GM12878 (cell line): ENCODE results near the gene SIL1. TPM values are rescaled to one million over a fixed set of nuclear protein-coding genes. Genes with fewer than 3 reads are reported as not detected.

ENCODE experiments used
- ATAC-seq: fragments of 200-7000 bp; cut with Tn5 transposase; 3 replicates; pipeline ENCODE4 v1.9.1; 2020; ENCODE audit warnings: mild to moderate bottlenecking, moderate library complexity
- BruUV-seq: library from RNA; stranded (reverse); fragments of 400-500 nt; replicated peaks from 2 replicates; lab custom pipeline; 2021; lab: Mats Ljungman, UMichigan
- CTCF ChIA-PET: fragments of 300-600 bp; sonication (Branson Sonifier 250); formaldehyde crosslinking; extraction: SDS; loops from one replicate; lab custom pipeline; 2021; ENCODE audit warnings: inconsistent platforms; lab: Yijun Ruan, JAX
- POLR2A ChIA-PET: fragments of 350-600 bp; formaldehyde crosslinking; extraction: SDS; loops from one replicate; lab custom pipeline; 2021; ENCODE audit warnings: inconsistent platforms; lab: Charles Lee
- RAD21 ChIA-PET: fragments of 300-600 bp; sonication (Branson Sonifier 250); formaldehyde crosslinking; loops from one replicate; lab custom pipeline; 2023; ENCODE audit warnings: antibody characterized with exemption; ENCODE audit not compliant: unreplicated experiment; lab: Charles Lee
- SMC1A ChIA-PET: fragments of 300-600 bp; sonication (Branson Sonifier 250); formaldehyde crosslinking; loops from one replicate; lab custom pipeline; 2023; ENCODE audit not compliant: unreplicated experiment, uncharacterized antibody; lab: Charles Lee
- DNase-seq: peaks from one replicate; pipeline ENCODE4 v3.0.0-alpha.2; 2011; ENCODE audit warnings: low read depth, low spot score
- FAIRE-seq: peaks from 3 replicates; lab custom pipeline; 2011; peaks lifted over from hg19 to GRCh38; lab: Jason Lieb, UNC
- H2AFZ ChIP-seq: 2 replicates; pipeline ENCODE4 v1.6.0; 2011; ENCODE audit warnings: low read depth, low read length, control low read depth; ENCODE audit not compliant: control insufficient read depth
- H3K27ac ChIP-seq: 2 replicates; pipeline ENCODE4 v1.5.1; 2011; ENCODE audit warnings: control low read depth; ENCODE audit not compliant: control insufficient read depth, insufficient read depth
- H3K27me3 ChIP-seq, 2 experiments: replicated peaks in 1 of 2; 2 replicates each; pipeline versions ENCODE4 v1.6.0 to v1.6.1; 2011; ENCODE audit warnings: low read length in 1 of 2; ENCODE audit not compliant: control insufficient read depth in 2 of 2, insufficient read depth in 2 of 2
- H3K36me3 ChIP-seq, 2 experiments: 2 replicates each; pipeline ENCODE4 v1.5.1; 2011; ENCODE audit warnings: low read length in 1 of 2; ENCODE audit not compliant: control insufficient read depth in 2 of 2, insufficient read depth in 2 of 2
- H3K4me1 ChIP-seq: 2 replicates; pipeline ENCODE4 v1.6.1; 2011; ENCODE audit warnings: mild to moderate bottlenecking, low read length, moderate library complexity, mixed read lengths; ENCODE audit not compliant: control insufficient read depth, insufficient read depth
- H3K4me2 ChIP-seq: 2 replicates; pipeline ENCODE4 v1.6.0; 2011; ENCODE audit warnings: control low read depth; ENCODE audit not compliant: control insufficient read depth, insufficient read depth
- H3K4me3 ChIP-seq: fragments of 200-600 bp; sonication (generic); 2 replicates; pipeline ENCODE4 v1.5.1; 2016
- H3K79me2 ChIP-seq: 2 replicates; pipeline ENCODE4 v1.6.0; 2011; ENCODE audit warnings: low read length; ENCODE audit not compliant: control insufficient read depth, insufficient read depth
- H3K9ac ChIP-seq: 2 replicates; pipeline ENCODE4 v1.8.0; 2011; ENCODE audit warnings: low read length, control low read depth, mixed read lengths; ENCODE audit not compliant: control insufficient read depth, insufficient read depth
- H3K9me3 ChIP-seq: replicated peaks from 3 replicates; pipeline ENCODE4 v1.5.1; 2011; ENCODE audit warnings: mild to moderate bottlenecking, low read length; ENCODE audit not compliant: control insufficient read depth, insufficient read depth
- H4K20me1 ChIP-seq: 2 replicates; pipeline ENCODE4 v1.6.0; 2011; ENCODE audit not compliant: control insufficient read depth, insufficient read depth
- ATF2 ChIP-seq: IDR thresholded peaks from 2 replicates; pipeline ENCODE4 v1.6.1; 2012; ENCODE audit warnings: low read length, inconsistent platforms
- BHLHE40 ChIP-seq, 2 experiments: fragments of 450-650 bp in 1 of 2; IDR thresholded peaks; 2 replicates each; pipeline ENCODE4 v1.6.1; 2011 to 2017; ENCODE audit warnings: low read depth in 2 of 2, borderline replicate concordance in 1 of 2, improper control_type of control experiment in 1 of 2, low read length in 1 of 2, mild to moderate bottlenecking in 1 of 2
- BRCA1 ChIP-seq: IDR thresholded peaks from 2 replicates; pipeline ENCODE4 v1.6.1; 2011; ENCODE audit warnings: low read depth, low read length, improper control_type of control experiment
- DPF2 ChIP-seq: fragments of 450-650 bp; IDR thresholded peaks from 2 replicates; pipeline ENCODE4 v1.6.1; 2017; ENCODE audit warnings: mild to moderate bottlenecking
- ELK1 ChIP-seq: IDR thresholded peaks from 2 replicates; pipeline ENCODE4 v1.6.1; 2012; ENCODE audit warnings: low read depth, low read length, improper control_type of control experiment
- EZH2 ChIP-seq: IDR thresholded peaks from 2 replicates; pipeline ENCODE4 v1.6.1; 2012; ENCODE audit warnings: low read depth, mild to moderate bottlenecking, control low read depth, inconsistent platforms, low read length, borderline replicate concordance; ENCODE audit not compliant: control insufficient read depth
- FOS ChIP-seq: IDR thresholded peaks from 3 replicates; pipeline ENCODE4 v1.6.1; 2011; ENCODE audit warnings: borderline replicate concordance; ENCODE audit not compliant: insufficient read length; ENCODE audit errors: extremely low read depth
- FOXM1 ChIP-seq: IDR thresholded peaks from 2 replicates; pipeline ENCODE4 v1.6.1; 2012; ENCODE audit warnings: low read depth, mild to moderate bottlenecking, inconsistent platforms, low read length, moderate library complexity
- GATAD2B ChIP-seq: fragments of 450-650 bp; conservative IDR thresholded peaks from 2 replicates; pipeline ENCODE4 v1.6.1; 2017; ENCODE audit warnings: low read depth, mild to moderate bottlenecking, moderate library complexity
- KAT2A ChIP-seq: conservative IDR thresholded peaks from 2 replicates; pipeline ENCODE4 v1.6.1; 2011; ENCODE audit warnings: low read depth, low read length; ENCODE audit not compliant: control insufficient read depth
- RAD21 ChIP-seq: IDR thresholded peaks from 2 replicates; pipeline ENCODE4 v1.6.1; 2011; ENCODE audit warnings: mild to moderate bottlenecking, low read depth, low read length, moderate library complexity; ENCODE audit not compliant: insufficient read depth
- RB1 ChIP-seq: fragments of 450-650 bp; formaldehyde crosslinking; IDR thresholded peaks from 2 replicates; pipeline ENCODE4 v1.6.1; 2017; ENCODE audit warnings: mild to moderate bottlenecking, borderline replicate concordance
- SPI1 ChIP-seq: IDR thresholded peaks from 2 replicates; pipeline ENCODE4 v1.6.1; 2011; ENCODE audit warnings: low read depth, mild to moderate bottlenecking, low read length, moderate library complexity, borderline replicate concordance; ENCODE audit not compliant: insufficient read depth
- STAT1 ChIP-seq: fragments of 450-650 bp; conservative IDR thresholded peaks from 2 replicates; pipeline ENCODE4 v1.6.1; 2014; ENCODE audit warnings: antibody characterized with exemption, mild to moderate bottlenecking
- ZNF687 ChIP-seq: fragments of 450-650 bp; IDR thresholded peaks from 2 replicates; pipeline ENCODE4 v1.6.1; 2017; ENCODE audit warnings: mild to moderate bottlenecking, moderate library complexity
- WGBS: methylation state at CpG from one replicate; pipeline ENCODE4 v1.1.6; 2016; ENCODE audit warnings: low lambda C conversion rate; ENCODE audit not compliant: insufficient replicate concordance, insufficient coverage; ENCODE audit errors: missing lambda C conversion rate; 5-methylcytosine and 5-hydroxymethylcytosine counted together
- in situ Hi-C: fragments of 300-500 bp; cut with MboI; formaldehyde crosslinking; loops from 9 replicates; pipeline ENCODE4 v1.14.3; 2018; ENCODE audit warnings: mixed read lengths
- intact Hi-C: fragments of 100-400 bp; cut with micrococcal nuclease; formaldehyde crosslinking; loops from one replicate; pipeline ENCODE4 v1.14.2; 2022; ENCODE audit not compliant: unreplicated experiment
- polyA plus RNA-seq, 11 experiments: library from polyadenylated mRNA; depleted of rRNA in 4 of 11; unstranded in 6 of 11; stranded (reverse) in 5 of 11; fragments of >200 nt; fragmentation: Nextera tagmentation in 4 of 11; fragmentation: Illumina TruSeq in 1 of 11; extraction: Ambion mirVana in 4 of 11; extraction: Trizol in 1 of 11; gene quantifications; 1 replicate in 1 of 11; 2 replicates in 10 of 11; pipeline versions ENCODE4 v1.2.1 to v1.2.3, GENCODE V29; 2011 to 2016; ENCODE audit warnings: inconsistent platforms in 2 of 11, missing spikeins in 2 of 11, low read depth in 1 of 11
- total RNA-seq, 4 experiments: library from RNA; depleted of rRNA in 3 of 4; stranded (reverse); fragments of >200 nt in 3 of 4; fragmentation: Illumina TruSeq in 1 of 4; extraction: Trizol in 1 of 4; gene quantifications; 2 replicates each; pipeline versions ENCODE4 v1.2.1 to v1.2.3, GENCODE V29; 2013 to 2021

Gene SIL1
- total and polyA plus RNA-seq, 10 of the 15 experiments (the other 5 are each of a cell fraction or from before 2014, with no cell fraction given) = 4.1 to 49.8 (median 29.4) TPM

GRCh38 chr5:139017624-139018023 lies 180.5 kb downstream of the SIL1 start:
- no peak overlapping the region for H2AFZ ChIP-seq
- H3K9me3 ChIP-seq = no peaks in the 10 kb centered on the region
- no peak overlapping the region for H3K4me3 ChIP-seq
- no peak overlapping the region for H3K27ac ChIP-seq
- ChIA-PET RAD21 (no interaction called here), CTCF (no interaction called here), SMC1A (no interaction called here), POLR2A (no interaction called here)
- H3K36me3 ChIP-seq = peaks cover 0 to 5% of the 10 kb centered on the region in 2 experiments; a peak in 2 of 4 replicates
- H3K4me1 ChIP-seq = no peaks in the 10 kb centered on the region
- intact Hi-C loops (no loop called here), in situ Hi-C loops (no loop called here)
- no peak overlapping the region for H3K9ac ChIP-seq
- no peak for DNase-seq
- BruUV-seq = no TSS peak
- no peak overlapping the region for H3K4me2 ChIP-seq
- H3K27me3 ChIP-seq = no peaks in the 10 kb centered on the region
- no peaks in the 10 kb centered on the region for H4K20me1 ChIP-seq
- H3K79me2 ChIP-seq = no peaks in the 10 kb centered on the region
- 99% methylated on average over 5 of the region's 5 CpGs for WGBS
- no peak for FAIRE-seq
- no peak for ATAC-seq
- TF ChIP-seq RB1 = no peak
- no peak for TF ChIP-seq ATF2
- TF ChIP-seq ZNF687 = no peak
- TF ChIP-seq GATAD2B = no peak
- TF ChIP-seq KAT2A = no peak
- no peak for TF ChIP-seq ELK1
- TF ChIP-seq BRCA1 = no peak
- TF ChIP-seq EZH2 = no peak
- no peak for TF ChIP-seq BHLHE40 (IDR thresholded peaks at IDR 0.05; ENCODE audit: borderline replicate concordance in 1 of 2, low read depth in 2 of 2, low read length in 1 of 2)
- no peak for TF ChIP-seq STAT1
- no peak for TF ChIP-seq DPF2
- no peak for TF ChIP-seq SPI1
- no peak for TF ChIP-seq RAD21
- no peak for TF ChIP-seq FOS
- no peak for TF ChIP-seq FOXM1
